ENCODE measurements around the gene TRIM67.

GRCh38 chr1:231217056-231217455 is 55.2 kb downstream of the TRIM67 start:
- TF ChIP-seq POLR2AphosphoS5 (IDR thresholded peaks at IDR 0.05) (no peak), CTCF (IDR thresholded peaks at IDR 0.05) (no peak), POLR2A (IDR thresholded peaks at IDR 0.05) (no peak)

Data from stomach (tissue), 4 donors.